H9 (cell line): ENCODE results near the gene ARMC9. TPM values are rescaled to one million over a fixed set of nuclear protein-coding genes. Genes with fewer than 3 reads are reported as not detected.

Experiments used
- DNase-seq: peaks from one replicate; pipeline ENCODE4 v3.0.0-alpha.2; 2017
- H2AFZ ChIP-seq: one replicate; pipeline ENCODE4 v1.6.1; 2013; ENCODE audit warnings: mild to moderate bottlenecking, low read length, control low read depth, moderate library complexity
- H2AK5ac ChIP-seq: 2 replicates; pipeline ENCODE4 v1.6.1; 2013; ENCODE audit warnings: low read length, control low read depth, mixed read lengths; ENCODE audit not compliant: insufficient read length
- H2BK120ac ChIP-seq: one replicate; pipeline ENCODE4 v1.6.1; 2013; ENCODE audit warnings: low read depth, mild to moderate bottlenecking, low read length, control low read depth, inconsistent platforms; ENCODE audit not compliant: poor library complexity, severe bottlenecking
- H2BK12ac ChIP-seq: 2 replicates; pipeline ENCODE4 v1.6.1; 2013; ENCODE audit warnings: low read length, control low read depth, mixed read lengths, low read depth; ENCODE audit not compliant: insufficient read length
- H2BK15ac ChIP-seq: 2 replicates; pipeline ENCODE4 v1.6.1; 2013; ENCODE audit warnings: low read depth, low read length, control low read depth
- H2BK20ac ChIP-seq: one replicate; pipeline ENCODE4 v1.6.1; 2013; ENCODE audit warnings: low read depth, mild to moderate bottlenecking, low read length, control low read depth, inconsistent platforms; ENCODE audit not compliant: poor library complexity, severe bottlenecking
- H2BK5ac ChIP-seq: 2 replicates; pipeline ENCODE4 v1.6.1; 2013; ENCODE audit warnings: low read length, control low read depth, mixed read lengths; ENCODE audit not compliant: insufficient read length
- H3K14ac ChIP-seq: 2 replicates; pipeline ENCODE4 v1.6.1; 2013; ENCODE audit warnings: low read length, control low read depth; ENCODE audit not compliant: insufficient read depth
- H3K18ac ChIP-seq: 2 replicates; pipeline ENCODE4 v1.6.1; 2013; ENCODE audit warnings: low read depth, mild to moderate bottlenecking, mixed read lengths, low read length, control low read depth; ENCODE audit not compliant: insufficient read length
- H3K23ac ChIP-seq: 2 replicates; pipeline ENCODE4 v1.6.1; 2013; ENCODE audit warnings: low read length, control low read depth, mixed read lengths, low read depth; ENCODE audit not compliant: insufficient read length
- H3K23me2 ChIP-seq: 2 replicates; pipeline ENCODE4 v1.6.1; 2013; ENCODE audit warnings: low read depth, mild to moderate bottlenecking, mixed read lengths, low read length, control low read depth; ENCODE audit not compliant: insufficient read length, poor library complexity, severe bottlenecking
- H3K27ac ChIP-seq: 2 replicates; pipeline ENCODE4 v1.5.1; 2013; ENCODE audit warnings: low read length, control low read depth, mixed read lengths, low read depth; ENCODE audit not compliant: insufficient read length
- H3K27me3 ChIP-seq: 2 replicates; pipeline ENCODE4 v1.6.1; 2013; ENCODE audit warnings: low read length, control low read depth, inconsistent platforms; ENCODE audit not compliant: insufficient read depth
- H3K4ac ChIP-seq: 2 replicates; pipeline ENCODE4 v1.6.1; 2013; ENCODE audit warnings: low read depth, mild to moderate bottlenecking, control low read depth, inconsistent platforms, low read length, moderate library complexity
- H3K4me1 ChIP-seq: 2 replicates; pipeline ENCODE4 v1.6.1; 2013; ENCODE audit warnings: low read length, control low read depth, inconsistent platforms; ENCODE audit not compliant: insufficient read depth
- H3K4me2 ChIP-seq: 2 replicates; pipeline ENCODE4 v1.6.1; 2013; ENCODE audit warnings: low read length, control low read depth, mixed read lengths; ENCODE audit not compliant: insufficient read length, insufficient read depth
- H3K56ac ChIP-seq: 2 replicates; pipeline ENCODE4 v1.6.1; 2013; ENCODE audit warnings: low read depth, mild to moderate bottlenecking, mixed read lengths, low read length, control low read depth; ENCODE audit not compliant: insufficient read length
- H3K79me1 ChIP-seq: 2 replicates; pipeline ENCODE4 v1.6.1; 2013; ENCODE audit warnings: low read depth, mild to moderate bottlenecking, moderate library complexity, low read length, control low read depth, inconsistent platforms; ENCODE audit not compliant: insufficient read depth, poor library complexity, severe bottlenecking
- H3K79me2 ChIP-seq: 2 replicates; pipeline ENCODE4 v1.6.1; 2013; ENCODE audit warnings: low read length, control low read depth, inconsistent platforms; ENCODE audit not compliant: insufficient read depth
- H3K9ac ChIP-seq: 2 replicates; pipeline ENCODE4 v1.6.1; 2013; ENCODE audit warnings: low read length, control low read depth, mixed read lengths; ENCODE audit not compliant: insufficient read length; ENCODE audit errors: extremely low read depth
- H3K9me3 ChIP-seq: one replicate; pipeline ENCODE4 v1.6.1; 2013; ENCODE audit warnings: low read depth, low read length, inconsistent platforms; ENCODE audit not compliant: control insufficient read depth
- H3T11ph ChIP-seq: one replicate; pipeline ENCODE4 v1.6.1; 2013; ENCODE audit warnings: mild to moderate bottlenecking, low read length, control low read depth, inconsistent platforms
- H4K20me1 ChIP-seq: one replicate; pipeline ENCODE4 v1.6.1; 2013; ENCODE audit not compliant: control insufficient read depth, insufficient read length, insufficient read depth
- H4K5ac ChIP-seq: 2 replicates; pipeline ENCODE4 v1.6.1; 2013; ENCODE audit warnings: low read depth, mild to moderate bottlenecking, mixed read lengths, low read length, control low read depth; ENCODE audit not compliant: insufficient read length
- H4K8ac ChIP-seq: replicated peaks from 2 replicates; pipeline ENCODE4 v1.6.1; 2013; ENCODE audit warnings: low read length, control low read depth, mixed read lengths, low read depth; ENCODE audit not compliant: insufficient read length
- H4K91ac ChIP-seq: 2 replicates; pipeline ENCODE4 v1.6.1; 2013; ENCODE audit warnings: low read depth, mild to moderate bottlenecking, moderate library complexity, mixed read lengths, low read length, control low read depth; ENCODE audit not compliant: insufficient read length
- H3K27ac Mint-ChIP-seq, 3 experiments: 2 replicates in 2 of 3; 3 replicates in 1 of 3; pipeline ENCODE4 v1.8.0; 2020 to 2021; ENCODE audit warnings: mixed read lengths in 3 of 3, mild to moderate bottlenecking in 1 of 3, moderate library complexity in 1 of 3
- H3K27me3 Mint-ChIP-seq: 2 replicates; pipeline ENCODE4 v1.8.0; 2021; ENCODE audit warnings: low read depth, mild to moderate bottlenecking, moderate library complexity, mixed read lengths
- H3K36me3 Mint-ChIP-seq, 3 experiments: 2 replicates in 2 of 3; 3 replicates in 1 of 3; pipeline ENCODE4 v1.8.0; 2020 to 2021; ENCODE audit warnings: low read depth in 3 of 3, mixed read lengths in 3 of 3; ENCODE audit not compliant: insufficient read depth in 1 of 3
- H3K4me1 Mint-ChIP-seq, 2 experiments: 2 replicates each; pipeline ENCODE4 v1.8.0; 2020; ENCODE audit warnings: mixed read lengths in 2 of 2
- H3K4me3 Mint-ChIP-seq, 2 experiments: 2 replicates in 1 of 2; 3 replicates in 1 of 2; pipeline ENCODE4 v1.8.0; 2020 to 2021; ENCODE audit warnings: mild to moderate bottlenecking in 2 of 2, mixed read lengths in 2 of 2, moderate library complexity in 1 of 2
- H3K9me3 Mint-ChIP-seq, 2 experiments: 2 replicates in 1 of 2; 3 replicates in 1 of 2; pipeline ENCODE4 v1.8.0; 2020; ENCODE audit warnings: mild to moderate bottlenecking in 2 of 2, mixed read lengths in 2 of 2, moderate library complexity in 1 of 2
- CTCF ChIP-seq: fragments of 200-600 bp; sonication (generic); conservative IDR thresholded peaks from 3 replicates; pipeline ENCODE4 v1.8.0; 2021; ENCODE audit warnings: antibody characterized with exemption, mild to moderate bottlenecking
- WGBS: extraction: QIAGEN DNeasy Blood & Tissue Kit; methylation state at CpG from one replicate; pipeline ENCODE4 v1.1.7; 2013; ENCODE audit warnings: missing lambda C conversion rate, low lambda C conversion rate, mixed read lengths; ENCODE audit not compliant: insufficient read length; ENCODE audit errors: extremely low coverage; 5-methylcytosine and 5-hydroxymethylcytosine counted together
- total RNA-seq: library from RNA; stranded (reverse); gene quantifications from 2 replicates; pipeline ENCODE4 v1.2.1, GENCODE V29; 2021

ARMC9 gene
- total RNA-seq, 1 experiment from 2014 or later, result 37.6 TPM

- Histone ChIP-seq H2BK20ac (no peak overlapping the region), H3K56ac (no peak overlapping the region), H3K9me3 (no peaks in the 10 kb centered on the region), H2BK12ac (peak overlapping the region; percentile 6), H4K20me1 (no peaks in the 10 kb centered on the region), H3K23me2 (peaks cover 9% of the 10 kb centered on the region), H3K4me2 (no peak overlapping the region), H3K4me1 (no peaks in the 10 kb centered on the region; the same call in 1 of the 2 replicates), H3K4ac (no peak overlapping the region), H4K5ac (no peak overlapping the region), H3K18ac (no peak overlapping the region), H3K23ac (no peak overlapping the region), H2BK120ac (no peak overlapping the region), H3T11ph (no peak overlapping the region), H3K14ac (no peak overlapping the region), H3K79me2 (no peaks in the 10 kb centered on the region; the same call in 1 of the 2 replicates), H4K91ac (no peak overlapping the region), H3K27me3 (no peaks in the 10 kb centered on the region), H4K8ac (no peak overlapping the region), H2BK5ac (no peak overlapping the region), H3K9ac (no peak overlapping the region), H2AFZ (no peak overlapping the region), H3K27ac (no peak overlapping the region), H2AK5ac (no peak overlapping the region), H2BK15ac (no peak overlapping the region), H3K79me1 (no peaks in the 10 kb centered on the region)
- peak overlapping the region in 2 of 3 experiments; percentile 66 to 68; a peak in 4 of 7 replicates for H3K27ac Mint-ChIP-seq
- H3K27me3 Mint-ChIP-seq, result peaks cover 3% of the 10 kb centered on the region; the same call in 1 of the 2 replicates
- H3K36me3 Mint-ChIP-seq, result peaks cover 5 to 11% (median 6%) of the 10 kb centered on the region in 3 experiments; a peak in 6 of 7 replicates
- WGBS, result no CpG with 5 or more reads among the region's 17 CpGs
- H3K9me3 Mint-ChIP-seq, result no peaks in the 10 kb centered on the region; a peak in 1 of 5 replicates
- TF ChIP-seq CTCF, result peak; percentile 70
- peak; percentile 81 for DNase-seq
- H3K4me3 Mint-ChIP-seq, result peak overlapping the region in 1 of 2 experiments; percentile 52; a peak in 2 of 5 replicates
- H3K4me1 Mint-ChIP-seq, result peaks cover 42 to 49% of the 10 kb centered on the region in 2 experiments
Observed at GRCh38 chr2:231393149-231394131, 195.0 kb downstream of the ARMC9 start.
